T-helper 9 cell (primary cell): ENCODE measurements around the gene MAD1L1.
"Not testable (repeated sequence)": the region's sequence is repeated elsewhere in the genome, so short reads cannot be mapped to it uniquely, and the experiment has no call there.

Experiments
- DNase-seq: peaks from one replicate; pipeline ENCODE4 v3.0.0-alpha.2; 2020

The MAD1L1 gene

GRCh38 chr7:1886361-1887064, 346.2 kb downstream of the MAD1L1 start:
- DNase-seq: no peak

DNA sequence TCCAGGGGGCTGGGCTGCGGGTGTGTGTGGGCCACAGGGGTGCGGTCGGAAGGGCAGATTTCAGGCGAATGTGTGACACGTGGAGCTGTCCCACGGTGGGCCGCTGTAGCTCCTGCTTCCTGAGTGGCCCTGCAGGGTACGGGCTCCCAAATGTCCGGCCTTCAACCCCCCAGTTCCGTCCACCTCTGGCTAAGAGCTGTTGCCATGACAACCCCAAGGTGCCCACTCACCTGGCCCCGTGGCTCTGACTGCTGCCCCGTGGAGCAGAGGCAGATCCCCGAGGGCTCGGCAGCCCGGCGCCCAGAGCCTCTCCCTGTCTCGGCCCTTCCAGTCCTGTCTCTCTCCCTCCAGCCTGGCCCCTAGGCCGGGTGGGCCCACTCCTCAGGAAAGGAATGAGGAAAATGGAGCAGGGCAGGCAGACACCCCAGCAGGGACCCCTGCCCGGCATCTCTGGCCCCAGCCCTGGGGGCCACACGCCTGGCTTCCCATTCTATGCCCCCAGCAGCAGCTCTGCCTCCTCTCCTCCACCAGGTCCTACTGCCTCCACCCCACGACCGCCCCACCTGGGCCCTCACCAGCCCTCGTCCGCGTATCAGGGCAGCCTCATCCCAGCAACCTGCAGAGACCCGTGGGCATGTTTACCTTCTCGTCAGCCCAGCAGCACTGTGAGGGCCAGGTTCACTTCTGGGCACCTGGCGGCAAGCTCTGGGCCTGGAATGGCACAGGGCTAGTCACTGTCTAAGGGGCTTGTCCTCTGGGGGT, 347.1 kb downstream of the MAD1L1 start:
- DNase-seq: no peak

DNA sequence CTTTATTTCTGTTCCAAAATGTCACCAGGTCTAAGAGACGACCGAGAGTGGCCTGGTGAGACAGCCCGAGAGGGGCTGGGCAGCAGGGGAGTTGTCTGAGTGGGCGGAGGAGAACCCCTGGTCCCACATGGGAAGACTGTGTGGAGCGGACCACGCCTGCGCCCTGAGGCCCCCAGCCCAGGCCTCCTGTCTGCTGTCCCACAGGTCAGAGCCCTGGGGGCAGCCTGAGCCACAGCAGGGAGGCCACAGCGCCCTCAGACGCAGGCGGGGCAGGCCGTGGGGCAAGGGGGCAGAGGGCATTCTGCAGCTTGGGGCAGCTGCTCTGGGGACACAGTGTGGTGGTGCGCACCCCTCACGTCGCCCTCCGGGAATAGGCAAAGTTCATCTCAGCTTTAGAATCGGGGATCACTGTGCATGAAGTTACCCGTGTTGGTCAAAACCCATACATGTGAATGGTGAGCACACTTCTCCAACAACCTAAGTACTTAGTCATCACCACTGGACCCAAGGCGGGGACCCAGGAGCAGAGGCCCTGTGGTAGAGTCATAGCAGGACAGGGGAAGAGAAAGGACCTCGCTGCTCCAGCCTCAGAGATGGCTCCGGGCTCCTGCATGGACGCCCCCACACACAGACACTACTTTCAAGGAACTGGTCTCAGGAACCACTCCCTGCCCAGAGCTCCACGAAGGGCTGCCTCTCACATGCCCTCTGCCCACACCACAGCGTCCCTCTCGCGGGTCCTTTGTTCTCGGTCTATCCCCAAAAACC, 348.0 kb downstream of the MAD1L1 start:
- no peak for DNase-seq

DNA sequence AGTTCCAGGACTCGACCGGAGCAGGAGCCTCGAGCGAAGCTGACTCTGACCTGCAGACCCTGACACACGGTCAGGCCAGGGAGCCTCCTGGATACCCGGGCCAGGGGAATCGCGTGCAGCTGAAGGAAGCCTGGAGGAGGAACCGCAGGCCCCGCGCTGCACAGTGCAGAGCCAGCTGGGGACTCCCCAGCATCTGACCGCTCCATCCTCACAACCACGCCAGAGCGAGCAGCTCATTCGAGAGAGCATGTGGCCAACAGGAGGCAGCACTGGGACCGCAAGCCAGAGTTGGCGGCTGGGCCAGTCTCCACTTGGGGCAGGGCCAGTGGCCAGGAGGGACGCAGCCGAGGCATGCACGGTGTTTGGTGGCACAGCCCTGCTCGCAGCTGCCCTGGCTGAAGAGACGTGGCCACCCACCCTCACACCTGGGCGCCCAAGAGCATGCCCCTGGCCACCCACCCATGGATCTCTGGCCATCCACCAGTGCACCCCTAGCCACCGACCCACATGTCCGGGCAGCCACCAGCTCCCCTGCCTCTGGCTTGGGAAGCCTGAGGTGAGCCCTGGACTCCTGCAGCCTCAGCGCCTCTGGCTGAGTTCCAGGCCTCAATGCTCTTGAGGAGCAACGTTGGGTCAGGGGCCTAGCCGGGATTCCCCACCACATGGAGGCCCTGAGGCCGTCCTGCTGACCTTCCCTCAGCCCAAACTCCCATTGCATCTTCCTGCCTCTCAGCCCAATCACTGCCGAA, 348.7 kb downstream of the MAD1L1 start:
- DNase-seq: no peak

DNA sequence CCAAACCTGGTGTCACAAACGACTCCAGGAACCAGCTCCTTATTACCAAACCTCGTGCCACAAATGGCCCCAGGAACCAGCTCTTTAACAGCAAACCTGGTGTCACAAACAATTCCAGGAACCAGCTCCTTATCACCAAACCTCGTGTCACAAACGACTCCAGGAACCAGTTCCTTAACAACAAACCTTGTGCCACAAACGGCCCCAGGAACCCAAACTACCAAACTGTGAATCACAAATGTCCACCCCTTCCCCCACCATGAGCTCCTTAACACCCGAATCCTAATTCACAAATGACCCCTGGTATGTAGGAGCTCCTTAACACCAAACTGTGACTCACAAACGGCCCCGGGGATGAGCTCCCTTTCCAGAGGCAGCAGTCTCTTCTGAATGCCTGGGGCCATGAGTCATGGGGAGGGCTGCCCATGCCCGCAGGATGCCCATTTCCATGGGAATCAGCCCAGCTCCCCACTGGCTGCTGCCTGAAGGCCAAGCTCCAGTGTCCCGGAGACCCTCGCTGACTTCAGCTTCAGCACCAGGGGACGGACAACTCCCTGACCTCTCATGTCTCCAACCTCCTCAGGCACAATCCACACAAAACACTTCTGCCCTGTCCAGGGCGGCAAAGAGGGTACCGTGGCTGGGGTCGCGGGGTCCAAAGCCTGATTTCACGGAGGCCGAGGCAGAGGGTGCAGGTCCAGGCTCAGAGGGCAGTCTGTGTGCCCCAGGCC, 349.5 kb downstream of the MAD1L1 start:
- no peak for DNase-seq

GRCh38 chr7:1882451-1882850, 350.3 kb downstream of the MAD1L1 start:
- DNase-seq: no peak

GRCh38 chr7:1881946-1882345, 350.8 kb downstream of the MAD1L1 start:
- no peak for DNase-seq

- not testable (repeated sequence) for DNase-seq
These were observed 356.1 kb downstream of the MAD1L1 start for GRCh38 chr7:1876641-1877040.

- DNase-seq: not testable (repeated sequence)
These were observed 357.1 kb downstream of the MAD1L1 start for GRCh38 chr7:1875392-1876199.

DNA sequence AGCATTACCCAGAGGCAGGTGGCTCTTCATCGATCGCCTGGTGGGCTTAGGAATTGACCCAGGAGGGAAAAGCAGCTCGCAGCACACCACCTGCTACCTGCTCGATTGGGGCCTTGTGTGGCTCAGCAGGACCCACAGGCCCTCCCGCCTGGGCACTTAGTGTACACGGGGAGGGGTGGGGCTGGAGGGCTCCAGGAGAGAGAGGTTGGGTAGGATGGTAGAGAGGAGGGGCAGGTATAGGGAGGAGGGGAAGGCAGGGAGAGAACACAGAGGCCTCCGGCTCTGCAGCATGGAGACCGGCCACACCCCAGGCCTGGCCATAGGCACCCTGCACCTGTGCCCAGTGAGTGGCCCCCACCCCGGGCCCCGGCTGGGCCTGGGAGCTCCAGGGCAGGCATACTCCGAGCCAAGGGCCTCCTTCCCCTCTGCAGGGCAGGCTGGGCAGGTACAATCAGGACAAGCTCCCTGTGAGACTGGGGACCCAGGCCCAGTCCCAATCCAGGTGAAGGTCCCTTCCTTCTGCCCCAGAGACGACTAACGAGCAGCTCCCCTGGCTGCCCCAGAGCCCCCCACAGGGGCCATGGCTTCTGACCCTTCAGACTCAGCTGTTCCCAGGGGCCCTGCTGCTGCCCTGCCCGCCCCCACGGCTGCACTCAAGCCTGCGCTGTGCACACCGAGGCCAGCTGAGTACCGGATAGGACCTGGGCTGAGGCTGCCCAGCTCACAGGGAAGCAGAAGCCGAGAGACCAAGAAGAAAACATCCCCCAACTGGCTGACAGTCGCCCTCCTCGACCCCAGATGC, 358.0 kb downstream of the MAD1L1 start:
- not testable (repeated sequence) for DNase-seq

DNA sequence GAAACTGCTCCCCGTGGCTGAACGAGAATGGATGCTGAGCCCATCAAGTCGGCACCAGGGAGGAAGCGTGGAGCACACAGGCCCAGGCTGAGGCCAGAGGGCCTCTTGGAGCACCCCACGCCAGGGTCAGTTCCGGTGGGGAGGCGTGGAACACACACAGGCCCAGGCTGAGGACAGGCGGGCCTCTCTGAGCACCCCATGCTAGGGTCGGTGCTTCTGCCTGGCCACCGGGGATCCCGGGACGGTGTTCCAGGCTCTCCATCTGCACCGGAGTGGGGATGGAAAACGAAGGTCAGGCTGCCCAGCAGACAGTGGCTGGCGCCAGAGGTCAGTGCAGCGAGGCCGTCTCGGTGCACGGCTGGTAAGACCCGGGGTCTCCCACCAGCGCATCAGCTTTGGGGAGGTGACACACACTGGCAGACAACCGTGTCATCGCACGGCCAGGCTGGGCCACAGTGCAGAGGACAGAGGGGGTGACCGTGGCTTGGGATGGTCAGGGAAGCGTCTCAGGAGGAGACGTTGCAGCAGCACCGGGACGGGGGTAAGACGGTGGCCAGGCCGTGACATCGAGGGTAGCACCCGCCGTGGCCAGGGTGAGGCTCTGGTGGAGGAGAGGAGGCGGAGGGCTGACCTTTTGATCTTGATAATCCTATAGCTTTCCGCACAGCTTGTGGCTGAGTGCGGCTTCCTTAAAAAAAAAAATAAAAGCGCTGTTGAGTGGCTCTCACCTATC, 358.7 kb downstream of the MAD1L1 start:
- DNase-seq: no peak

- DNase-seq: no peak
These were observed 359.3 kb downstream of the MAD1L1 start for GRCh38 chr7:1873421-1873820.

- no peak for DNase-seq
These were observed 359.7 kb downstream of the MAD1L1 start for GRCh38 chr7:1873070-1873405.

GRCh38 chr7:1872191-1873069, 360.3 kb downstream of the MAD1L1 start:
- DNase-seq: no peak

DNA sequence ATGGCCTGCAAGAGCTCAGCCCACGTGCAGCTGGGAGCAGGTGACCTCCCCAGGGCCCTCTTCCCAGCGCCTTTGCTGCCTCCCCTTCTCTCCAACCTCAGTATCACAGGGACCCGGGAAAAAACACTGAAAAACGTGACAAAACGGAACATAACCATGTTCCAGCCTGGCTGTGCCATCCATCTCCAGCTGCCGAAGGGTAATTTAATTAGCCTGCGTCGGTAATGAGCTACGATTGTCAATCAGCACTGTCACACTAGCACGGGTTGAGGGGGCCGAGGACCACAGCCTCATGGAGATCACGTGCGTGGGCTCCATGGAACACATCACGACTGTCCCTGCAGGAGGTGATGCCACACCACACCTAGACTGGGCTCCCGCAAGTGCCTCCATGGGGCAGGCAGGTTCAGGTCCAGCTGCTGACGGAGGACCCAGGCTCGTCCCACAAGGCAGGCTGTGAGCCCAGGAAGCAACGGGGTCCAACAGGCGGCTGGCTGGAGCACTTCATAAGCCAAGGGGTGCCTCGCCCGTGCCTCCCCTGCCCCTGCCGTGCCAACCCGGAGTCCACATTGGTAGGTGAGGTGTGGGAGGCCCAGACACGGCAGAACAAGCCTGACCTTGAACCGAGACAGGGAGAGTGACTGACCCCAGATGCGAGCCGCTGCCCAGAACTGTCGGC, 363.2 kb downstream of the MAD1L1 start:
- no peak for DNase-seq

- DNase-seq: no peak
These were observed 364.1 kb downstream of the MAD1L1 start for GRCh38 chr7:1868516-1869165.
